ENCODE measurements around the gene KSR2. TPM values are rescaled to one million over a fixed set of nuclear protein-coding genes. Genes with fewer than 3 reads are reported as not detected.

KSR2 gene
- total RNA-seq, 1 donor from 2014 or later: 1.4 TPM

GRCh38 chr12:117662220-117662619 lies 306.6 kb downstream of the KSR2 start:
- TF ChIP-seq CTCF (IDR thresholded peaks at IDR 0.05): no peak
- intact Hi-C loops (cut with DNase I): no loop called here
- ATAC-seq: no peak

GRCh38 chr12:117661471-117661870 lies 307.3 kb downstream of the KSR2 start:
- no peak for TF ChIP-seq CTCF (IDR thresholded peaks at IDR 0.05)
- Histone ChIP-seq H3K4me3 (no peak overlapping the region), H3K27ac (no peak overlapping the region), H3K9me3 (no peaks in the 10 kb centered on the region), H3K27me3 (no peaks in the 10 kb centered on the region), H3K4me1 (no peaks in the 10 kb centered on the region), H3K36me3 (no peaks in the 10 kb centered on the region)
- no peak for DNase-seq
- ATAC-seq: no peak
- intact Hi-C loops (cut with DNase I): no loop called here

More at GRCh38 chr12:117662220-117662619, 306.6 kb downstream of the KSR2 start:
- Histone ChIP-seq H3K4me3 (no peak overlapping the region), H3K27me3 (no peaks in the 10 kb centered on the region), H3K27ac (no peak overlapping the region), H3K36me3 (no peaks in the 10 kb centered on the region), H3K4me1 (no peaks in the 10 kb centered on the region), H3K9me3 (no peaks in the 10 kb centered on the region)
- DNase-seq: no peak

GRCh38 chr12:117660896-117661295 lies 307.9 kb downstream of the KSR2 start:
- no peak for TF ChIP-seq CTCF (IDR thresholded peaks at IDR 0.05)
- intact Hi-C loops (cut with DNase I): no loop called here
- Histone ChIP-seq H3K27ac (no peak overlapping the region), H3K27me3 (no peaks in the 10 kb centered on the region), H3K9me3 (no peaks in the 10 kb centered on the region), H3K36me3 (no peaks in the 10 kb centered on the region), H3K4me3 (no peak overlapping the region), H3K4me1 (no peaks in the 10 kb centered on the region)
- DNase-seq (no peak), ATAC-seq (no peak)

GRCh38 chr12:117658226-117658625 lies 310.6 kb downstream of the KSR2 start:
- Histone ChIP-seq H3K4me1 (no peaks in the 10 kb centered on the region), H3K9me3 (no peaks in the 10 kb centered on the region), H3K4me3 (no peak overlapping the region), H3K27ac (no peak overlapping the region), H3K36me3 (no peaks in the 10 kb centered on the region), H3K27me3 (no peaks in the 10 kb centered on the region)
- no peak for TF ChIP-seq CTCF (IDR thresholded peaks at IDR 0.05)
- intact Hi-C loops (cut with DNase I): no loop called here
- DNase-seq: no peak
- no peak for ATAC-seq

- H3K27me3 ChIP-seq: peaks cover 18% of the 10 kb centered on the region
- ATAC-seq (no peak), DNase-seq (no peak)
- no peak overlapping the region for H3K4me3 ChIP-seq
- H3K9me3 ChIP-seq: no peaks in the 10 kb centered on the region
- no peak for TF ChIP-seq CTCF (IDR thresholded peaks at IDR 0.05)
- H3K27ac ChIP-seq: no peak overlapping the region
- H3K36me3 ChIP-seq: no peaks in the 10 kb centered on the region
- H3K4me1 ChIP-seq: no peaks in the 10 kb centered on the region
- intact Hi-C loops (cut with DNase I): no loop called here
Observed at GRCh38 chr12:117649796-117650195, 319.0 kb downstream of the KSR2 start.

GRCh38 chr12:117646520-117646919 lies 322.3 kb downstream of the KSR2 start:
- H3K4me1 ChIP-seq: no peaks in the 10 kb centered on the region
- H3K36me3 ChIP-seq: no peaks in the 10 kb centered on the region
- ATAC-seq: no peak
- no peak overlapping the region for H3K4me3 ChIP-seq
- no peak for DNase-seq
- intact Hi-C loops (cut with DNase I): no loop called here
- H3K27ac ChIP-seq: no peak overlapping the region
- H3K27me3 ChIP-seq: peaks cover 18% of the 10 kb centered on the region
- H3K9me3 ChIP-seq: no peaks in the 10 kb centered on the region
- TF ChIP-seq CTCF (IDR thresholded peaks at IDR 0.05): no peak

All from upper lobe of right lung (tissue), 1 donor.